Endothelial cell (in vitro differentiated cells): ENCODE data around the gene C2CD4C. TPM values are rescaled to one million over a fixed set of nuclear protein-coding genes. Genes with fewer than 3 reads are reported as not detected.
A peak's percentile ranks its signal among the peaks of the same experiment; 100 is the strongest.

ENCODE experiments used
- DNase-seq: peaks from one replicate; pipeline ENCODE4 v3.0.0; 2021; ENCODE audit warnings: low spot score
- H3K27ac Mint-ChIP-seq: one replicate; pipeline ENCODE4 v1.8.0; 2021; ENCODE audit warnings: mixed read lengths, inconsistent platforms; ENCODE audit not compliant: unreplicated experiment
- H3K27me3 Mint-ChIP-seq: one replicate; pipeline ENCODE4 v1.8.0; 2021; ENCODE audit warnings: mild to moderate bottlenecking, moderate library complexity, mixed read lengths, inconsistent platforms; ENCODE audit not compliant: unreplicated experiment
- H3K36me3 Mint-ChIP-seq: one replicate; pipeline ENCODE4 v1.8.0; 2021; ENCODE audit warnings: mild to moderate bottlenecking, low read depth, mixed read lengths, inconsistent platforms; ENCODE audit not compliant: unreplicated experiment
- H3K4me1 Mint-ChIP-seq: one replicate; pipeline ENCODE4 v1.8.0; 2021; ENCODE audit warnings: mild to moderate bottlenecking, mixed read lengths, inconsistent platforms; ENCODE audit not compliant: unreplicated experiment
- H3K4me3 Mint-ChIP-seq: one replicate; pipeline ENCODE4 v1.8.0; 2021; ENCODE audit warnings: mild to moderate bottlenecking, mixed read lengths, inconsistent platforms; ENCODE audit not compliant: unreplicated experiment
- H3K9me3 Mint-ChIP-seq: one replicate; pipeline ENCODE4 v1.8.0; 2021; ENCODE audit warnings: mixed read lengths, inconsistent platforms; ENCODE audit not compliant: unreplicated experiment
- total RNA-seq: library from RNA; stranded (reverse); fragmentation: NEBNext Ultra II Directional; extraction: Animal tissue kit (Norgen Biotek cat#: 25700); gene quantifications from one replicate; pipeline ENCODE4 v1.2.1, GENCODE V29; 2021; ENCODE audit not compliant: unreplicated experiment
- TF ChIP-seq, protein P1 (sequence below): fragments of 200-600 bp; sonication (generic); IDR thresholded peaks from one replicate; pipeline ENCODE4 v1.5.0; 2021; ENCODE audit warnings: antibody characterized with exemption; ENCODE audit not compliant: unreplicated experiment

C2CD4C gene
- total RNA-seq, 1 donor from 2014 or later: 1.2 TPM

DNA sequence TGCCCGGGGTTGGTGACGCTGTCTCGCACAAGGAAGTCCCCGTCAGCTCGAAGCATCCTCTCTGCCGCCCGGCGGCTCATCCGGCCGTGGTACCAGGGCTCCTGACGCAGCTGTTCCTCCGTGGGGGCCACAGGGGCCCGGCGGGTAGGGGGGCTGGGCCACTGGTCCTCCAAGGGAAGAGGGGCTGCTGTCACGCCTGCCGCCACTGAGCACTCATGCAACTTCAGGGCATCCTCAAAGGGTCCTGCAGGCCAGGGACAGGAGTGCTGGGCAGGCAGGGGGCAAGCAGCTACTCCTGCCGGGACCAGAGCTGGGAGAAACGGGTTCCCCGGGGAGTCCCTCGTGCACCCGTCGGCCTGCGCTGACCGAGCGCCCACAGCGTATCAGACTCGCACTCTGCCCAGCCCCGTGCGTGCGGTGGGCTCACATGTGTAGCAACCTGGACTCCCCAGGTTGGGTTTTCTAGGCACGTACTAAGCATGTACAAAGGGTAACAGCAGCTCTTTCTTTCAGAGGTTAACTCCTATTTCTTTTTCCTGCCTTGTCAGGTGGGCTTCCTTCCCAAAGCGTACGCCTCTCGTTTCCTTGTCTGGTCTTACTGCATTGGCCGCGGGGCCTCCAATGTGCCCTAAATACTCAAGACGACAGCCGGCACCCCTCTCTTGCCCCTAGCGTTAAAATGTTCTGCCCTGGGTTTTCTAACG, 13.4 kb upstream of the C2CD4C start:
- H3K4me1 Mint-ChIP-seq: no peaks in the 10 kb centered on the region
- peaks cover 7% of the 10 kb centered on the region for H3K36me3 Mint-ChIP-seq
- H3K9me3 Mint-ChIP-seq: no peaks in the 10 kb centered on the region
- TF ChIP-seq, protein P1, sequence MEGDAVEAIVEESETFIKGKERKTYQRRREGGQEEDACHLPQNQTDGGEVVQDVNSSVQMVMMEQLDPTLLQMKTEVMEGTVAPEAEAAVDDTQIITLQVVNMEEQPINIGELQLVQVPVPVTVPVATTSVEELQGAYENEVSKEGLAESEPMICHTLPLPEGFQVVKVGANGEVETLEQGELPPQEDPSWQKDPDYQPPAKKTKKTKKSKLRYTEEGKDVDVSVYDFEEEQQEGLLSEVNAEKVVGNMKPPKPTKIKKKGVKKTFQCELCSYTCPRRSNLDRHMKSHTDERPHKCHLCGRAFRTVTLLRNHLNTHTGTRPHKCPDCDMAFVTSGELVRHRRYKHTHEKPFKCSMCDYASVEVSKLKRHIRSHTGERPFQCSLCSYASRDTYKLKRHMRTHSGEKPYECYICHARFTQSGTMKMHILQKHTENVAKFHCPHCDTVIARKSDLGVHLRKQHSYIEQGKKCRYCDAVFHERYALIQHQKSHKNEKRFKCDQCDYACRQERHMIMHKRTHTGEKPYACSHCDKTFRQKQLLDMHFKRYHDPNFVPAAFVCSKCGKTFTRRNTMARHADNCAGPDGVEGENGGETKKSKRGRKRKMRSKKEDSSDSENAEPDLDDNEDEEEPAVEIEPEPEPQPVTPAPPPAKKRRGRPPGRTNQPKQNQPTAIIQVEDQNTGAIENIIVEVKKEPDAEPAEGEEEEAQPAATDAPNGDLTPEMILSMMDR: no peak
- peaks cover 12% of the 10 kb centered on the region for H3K27me3 Mint-ChIP-seq
- H3K4me3 Mint-ChIP-seq: peak overlapping the region; percentile 62
- no peak for DNase-seq
- no peak overlapping the region for H3K27ac Mint-ChIP-seq

DNA sequence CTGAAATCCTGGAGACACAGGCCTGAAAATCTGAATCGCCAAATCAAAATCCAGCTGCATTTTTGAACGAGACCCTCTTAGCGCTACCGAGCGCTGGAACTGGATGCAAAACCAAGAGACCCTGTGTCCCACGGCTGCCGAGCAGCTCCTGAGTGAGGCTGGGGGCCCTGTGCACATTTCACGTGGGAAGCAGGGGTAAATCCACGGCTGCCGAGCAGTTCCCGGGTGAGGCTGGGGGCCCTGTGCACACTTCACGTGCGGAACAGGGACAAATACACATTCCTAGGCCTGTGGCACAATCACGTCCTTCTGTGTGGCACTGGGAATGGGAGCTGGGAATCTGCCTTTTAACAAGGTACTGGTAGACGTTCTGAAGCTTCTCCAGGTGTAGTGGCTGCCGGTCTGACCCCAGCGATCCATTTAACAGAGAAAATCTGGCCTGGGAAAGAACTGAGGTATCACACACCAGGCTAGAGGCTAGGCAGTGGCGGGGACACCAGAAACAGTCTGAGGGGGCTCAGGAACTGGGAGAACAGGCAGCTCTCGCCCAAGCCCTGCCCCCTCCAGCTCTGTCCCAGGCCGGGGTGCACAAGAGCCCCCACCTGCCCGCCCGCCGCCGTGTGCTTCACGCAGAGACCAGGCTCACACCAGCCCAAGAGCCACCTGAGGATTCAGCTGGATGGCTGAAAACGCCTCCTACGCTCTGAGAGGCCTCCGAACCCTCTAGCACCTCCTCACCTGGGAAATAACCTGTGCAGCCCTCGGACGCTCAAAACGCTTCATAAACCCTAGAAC, 11.0 kb upstream of the C2CD4C start:
- no peak overlapping the region for H3K27ac Mint-ChIP-seq
- H3K27me3 Mint-ChIP-seq: peaks cover 5% of the 10 kb centered on the region
- H3K4me3 Mint-ChIP-seq: no peak overlapping the region
- H3K4me1 Mint-ChIP-seq: no peaks in the 10 kb centered on the region
- H3K36me3 Mint-ChIP-seq: peaks cover 7% of the 10 kb centered on the region
- no peaks in the 10 kb centered on the region for H3K9me3 Mint-ChIP-seq
- TF ChIP-seq, protein P1: no peak
- DNase-seq: no peak

DNA sequence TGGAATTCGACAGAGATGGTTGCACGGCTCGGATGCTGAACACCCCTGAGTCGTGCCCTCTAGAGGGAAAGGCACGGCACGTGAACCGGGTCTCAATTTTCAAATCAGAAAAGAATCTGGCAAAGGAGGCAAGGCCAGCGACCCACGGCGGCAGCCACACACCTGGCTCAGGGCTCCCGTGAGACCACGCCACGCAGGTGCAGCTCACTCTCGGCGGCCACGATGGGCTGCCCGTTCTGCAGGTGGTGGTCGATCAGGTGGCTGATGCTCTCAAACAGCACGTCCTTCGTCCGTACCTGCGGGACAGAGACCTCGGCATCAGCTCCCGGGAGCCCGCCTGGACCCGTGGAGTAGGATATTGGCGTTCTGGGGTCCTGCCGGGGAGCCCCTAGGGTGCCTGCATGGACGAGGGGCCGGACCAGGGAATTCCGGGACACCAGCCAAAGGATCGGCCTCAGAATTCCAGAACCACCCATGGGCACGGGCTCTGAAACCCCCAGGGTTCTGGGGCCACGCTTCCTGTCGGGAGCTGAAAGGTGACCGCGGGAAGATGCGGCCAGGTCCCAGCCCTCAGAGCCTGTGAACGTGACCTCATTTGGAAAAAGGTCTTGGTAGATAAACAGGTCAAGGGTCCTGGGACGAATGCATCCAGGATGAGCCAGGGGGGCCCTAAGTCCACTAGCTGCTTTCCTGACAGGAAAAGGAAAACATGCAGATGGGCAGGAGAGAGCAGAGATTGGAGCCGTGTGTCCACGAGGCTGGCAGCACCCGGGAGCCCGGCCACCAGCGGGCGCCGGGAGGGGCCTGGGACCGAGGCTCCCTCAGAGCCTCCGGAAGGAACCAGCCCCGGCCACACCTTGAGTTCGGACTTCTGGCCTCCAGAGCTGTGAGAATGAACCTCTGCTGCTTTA, 10.1 kb upstream of the C2CD4C start:
- Mint-ChIP-seq H3K27me3 (peaks cover 5% of the 10 kb centered on the region), H3K27ac (no peak overlapping the region), H3K4me1 (no peaks in the 10 kb centered on the region), H3K4me3 (no peak overlapping the region), H3K9me3 (no peaks in the 10 kb centered on the region), H3K36me3 (peaks cover 7% of the 10 kb centered on the region)
- DNase-seq: no peak
- TF ChIP-seq, protein P1: no peak

DNA sequence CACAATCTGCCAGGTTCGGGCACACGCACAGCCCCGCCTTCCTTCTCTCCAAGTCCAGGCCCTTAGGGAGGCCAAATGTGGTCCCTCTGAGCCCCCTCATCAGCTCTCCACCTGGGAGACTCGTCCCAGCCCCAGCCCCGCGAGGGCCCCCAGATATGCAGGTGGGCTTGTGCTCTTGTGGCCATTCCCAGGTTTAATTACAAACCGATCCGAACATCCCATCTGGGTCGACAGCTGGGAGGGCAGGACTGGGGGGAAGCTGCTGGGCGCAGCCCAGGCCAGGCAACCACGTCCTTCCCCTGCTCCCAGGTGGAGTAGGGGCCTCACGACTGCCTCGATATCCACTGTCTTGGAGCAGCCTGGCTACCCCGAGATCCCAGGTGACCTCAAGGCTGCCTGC, 7.5 kb upstream of the C2CD4C start:
- H3K4me1 Mint-ChIP-seq: no peaks in the 10 kb centered on the region
- no peak overlapping the region for H3K27ac Mint-ChIP-seq
- no peaks in the 10 kb centered on the region for H3K9me3 Mint-ChIP-seq
- H3K4me3 Mint-ChIP-seq: no peak overlapping the region
- peaks cover 5% of the 10 kb centered on the region for H3K27me3 Mint-ChIP-seq
- TF ChIP-seq, protein P1: no peak
- DNase-seq: no peak
- peaks cover 2% of the 10 kb centered on the region for H3K36me3 Mint-ChIP-seq
